PC-9 (cell line): ENCODE data around the gene CSGALNACT2.

Source experiments
- CTCF ChIP-seq: fragments of 200-600 bp; sonication (generic); conservative IDR thresholded peaks from 2 replicates; pipeline ENCODE4 v1.6.1; 2017; ENCODE audit warnings: mixed run types, antibody characterized with exemption, mild to moderate bottlenecking, moderate library complexity
- EZH2 ChIP-seq: fragments of 200-600 bp; sonication (generic); IDR thresholded peaks from 2 replicates; pipeline ENCODE4 v1.8.0; 2017; ENCODE audit warnings: antibody characterized with exemption, low read depth

GRCh38 chr10:43160921-43161255 is 22.6 kb downstream of the CSGALNACT2 start:
- TF ChIP-seq CTCF (no peak), EZH2 (no peak)
